PFSK-1 (cell line): ENCODE measurements around the gene PCP4.

Experiments used
- POLR2AphosphoS5 ChIP-seq: IDR thresholded peaks from 2 replicates; pipeline ENCODE4 v1.6.1; 2012; ENCODE audit warnings: low read depth, mild to moderate bottlenecking, control low read depth, low read length, moderate library complexity
- TAF1 ChIP-seq: IDR thresholded peaks from 2 replicates; pipeline ENCODE4 v1.6.1; 2012; ENCODE audit warnings: low read length, control low read depth, borderline replicate concordance; ENCODE audit not compliant: insufficient read depth
- TF ChIP-seq, protein P1 (sequence below), 2 experiments: IDR thresholded peaks; 2 replicates each; pipeline versions ENCODE4 v1.6.1 to v1.8.0; 2011 to 2012; ENCODE audit warnings: low read depth in 2 of 2, low read length in 2 of 2, control low read depth in 1 of 2, inconsistent platforms in 1 of 2, mild to moderate bottlenecking in 1 of 2, moderate library complexity in 1 of 2; ENCODE audit not compliant: insufficient read depth in 1 of 2

GRCh38 chr21:39873687-39874086, 6.4 kb downstream of the PCP4 start:
- no peak for TF ChIP-seq POLR2AphosphoS5
- TF ChIP-seq, protein P1, sequence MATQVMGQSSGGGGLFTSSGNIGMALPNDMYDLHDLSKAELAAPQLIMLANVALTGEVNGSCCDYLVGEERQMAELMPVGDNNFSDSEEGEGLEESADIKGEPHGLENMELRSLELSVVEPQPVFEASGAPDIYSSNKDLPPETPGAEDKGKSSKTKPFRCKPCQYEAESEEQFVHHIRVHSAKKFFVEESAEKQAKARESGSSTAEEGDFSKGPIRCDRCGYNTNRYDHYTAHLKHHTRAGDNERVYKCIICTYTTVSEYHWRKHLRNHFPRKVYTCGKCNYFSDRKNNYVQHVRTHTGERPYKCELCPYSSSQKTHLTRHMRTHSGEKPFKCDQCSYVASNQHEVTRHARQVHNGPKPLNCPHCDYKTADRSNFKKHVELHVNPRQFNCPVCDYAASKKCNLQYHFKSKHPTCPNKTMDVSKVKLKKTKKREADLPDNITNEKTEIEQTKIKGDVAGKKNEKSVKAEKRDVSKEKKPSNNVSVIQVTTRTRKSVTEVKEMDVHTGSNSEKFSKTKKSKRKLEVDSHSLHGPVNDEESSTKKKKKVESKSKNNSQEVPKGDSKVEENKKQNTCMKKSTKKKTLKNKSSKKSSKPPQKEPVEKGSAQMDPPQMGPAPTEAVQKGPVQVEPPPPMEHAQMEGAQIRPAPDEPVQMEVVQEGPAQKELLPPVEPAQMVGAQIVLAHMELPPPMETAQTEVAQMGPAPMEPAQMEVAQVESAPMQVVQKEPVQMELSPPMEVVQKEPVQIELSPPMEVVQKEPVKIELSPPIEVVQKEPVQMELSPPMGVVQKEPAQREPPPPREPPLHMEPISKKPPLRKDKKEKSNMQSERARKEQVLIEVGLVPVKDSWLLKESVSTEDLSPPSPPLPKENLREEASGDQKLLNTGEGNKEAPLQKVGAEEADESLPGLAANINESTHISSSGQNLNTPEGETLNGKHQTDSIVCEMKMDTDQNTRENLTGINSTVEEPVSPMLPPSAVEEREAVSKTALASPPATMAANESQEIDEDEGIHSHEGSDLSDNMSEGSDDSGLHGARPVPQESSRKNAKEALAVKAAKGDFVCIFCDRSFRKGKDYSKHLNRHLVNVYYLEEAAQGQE (IDR thresholded peaks at IDR 0.05; ENCODE audit: insufficient read depth in 1 of 2, low read depth in 2 of 2, low read length in 2 of 2): no peak
- TF ChIP-seq TAF1: no peak
